Upper lobe of left lung (tissue), 6 donors: ENCODE data around the gene NHERF2. TPM values are rescaled to one million over a fixed set of nuclear protein-coding genes. Genes with fewer than 3 reads are reported as not detected.
A peak's percentile ranks its signal among the peaks of the same experiment; 100 is the strongest.

Experiments used
- ATAC-seq, 2 donors: fragments of 200-7000 bp; cut with Tn5 transposase; one replicate each; pipeline ENCODE4 v1.9.1; 2022; ENCODE audit warnings: mild to moderate bottlenecking in 2 of 2, moderate library complexity in 2 of 2; ENCODE audit not compliant: low FRiP score in 2 of 2
- DNase-seq, 2 donors: peaks; one replicate each; pipeline ENCODE4 v3.0.0-alpha.2; 2019 to 2020
- H3K27ac ChIP-seq, 4 donors: fragments of 200-600 bp; sonication (generic); one replicate each; pipeline ENCODE4 v1.5.1; 2016 to 2019
- H3K27me3 ChIP-seq, 4 donors: fragments of 200-600 bp; sonication (generic); one replicate each; pipeline ENCODE4 v1.5.1; 2017 to 2019
- H3K36me3 ChIP-seq, 4 donors: fragments of 200-600 bp; sonication (generic); one replicate each; pipeline ENCODE4 v1.5.1; 2016 to 2019
- H3K4me1 ChIP-seq, 4 donors: fragments of 200-600 bp; sonication (generic); one replicate each; pipeline ENCODE4 v1.5.1; 2018 to 2019
- H3K4me3 ChIP-seq, 4 donors: fragments of 200-600 bp; sonication (generic); one replicate each; pipeline ENCODE4 v1.5.1; 2017 to 2019; ENCODE audit warnings: mild to moderate bottlenecking in 2 of 4, moderate library complexity in 1 of 4
- H3K9me3 ChIP-seq, 4 donors: fragments of 200-600 bp; sonication (generic); one replicate each; pipeline ENCODE4 v1.5.1; 2018 to 2019
- EP300 ChIP-seq, 4 donors: sonication (generic); formaldehyde crosslinking; IDR thresholded peaks; one replicate each; pipeline ENCODE4 v1.5.1; 2017; ENCODE audit warnings: antibody characterized with exemption in 4 of 4, control low read depth in 2 of 4
- POLR2A ChIP-seq, 4 donors: fragments of 450-650 bp; IDR thresholded peaks; one replicate each; pipeline ENCODE4 v1.5.1; 2016 to 2017; ENCODE audit warnings: antibody characterized with exemption in 4 of 4, mild to moderate bottlenecking in 2 of 4
- POLR2AphosphoS5 ChIP-seq, 2 donors: sonication (generic); formaldehyde crosslinking; IDR thresholded peaks; one replicate each; pipeline ENCODE4 v1.5.1; 2017; ENCODE audit warnings: antibody characterized with exemption in 2 of 2
- WGBS, 2 donors: methylation state at CpG; one replicate each; pipeline ENCODE4 v1.1.5; 2017 to 2018; 5-methylcytosine and 5-hydroxymethylcytosine counted together
- total RNA-seq, 6 donors: library from RNA; depleted of rRNA in 4 of 6; stranded (reverse); fragments of >200 nt in 4 of 6; gene quantifications; one replicate each; pipeline versions ENCODE4 v1.1.0 to v1.2.1, GENCODE V29; 2016 to 2021
- TF ChIP-seq, protein P1 (sequence below), 6 experiments: fragments of 450-650 bp in 4 of 6; fragments of 200-600 bp in 2 of 6; sonication (generic) in 2 of 6; IDR thresholded peaks; one replicate each; pipeline ENCODE4 v1.5.1; 2016 to 2019; ENCODE audit warnings: antibody characterized with exemption in 6 of 6
- donor health status: DM: no; HTN: no; CAD: no; lungs with moderate emphysema.
- donor health status: DM: no; HTN: yes; CAD: no; lungs with severe emphysema.

NHERF2 gene
- total RNA-seq, 6 donors from 2014 or later: 131 to 604 (median 283) TPM

DNA sequence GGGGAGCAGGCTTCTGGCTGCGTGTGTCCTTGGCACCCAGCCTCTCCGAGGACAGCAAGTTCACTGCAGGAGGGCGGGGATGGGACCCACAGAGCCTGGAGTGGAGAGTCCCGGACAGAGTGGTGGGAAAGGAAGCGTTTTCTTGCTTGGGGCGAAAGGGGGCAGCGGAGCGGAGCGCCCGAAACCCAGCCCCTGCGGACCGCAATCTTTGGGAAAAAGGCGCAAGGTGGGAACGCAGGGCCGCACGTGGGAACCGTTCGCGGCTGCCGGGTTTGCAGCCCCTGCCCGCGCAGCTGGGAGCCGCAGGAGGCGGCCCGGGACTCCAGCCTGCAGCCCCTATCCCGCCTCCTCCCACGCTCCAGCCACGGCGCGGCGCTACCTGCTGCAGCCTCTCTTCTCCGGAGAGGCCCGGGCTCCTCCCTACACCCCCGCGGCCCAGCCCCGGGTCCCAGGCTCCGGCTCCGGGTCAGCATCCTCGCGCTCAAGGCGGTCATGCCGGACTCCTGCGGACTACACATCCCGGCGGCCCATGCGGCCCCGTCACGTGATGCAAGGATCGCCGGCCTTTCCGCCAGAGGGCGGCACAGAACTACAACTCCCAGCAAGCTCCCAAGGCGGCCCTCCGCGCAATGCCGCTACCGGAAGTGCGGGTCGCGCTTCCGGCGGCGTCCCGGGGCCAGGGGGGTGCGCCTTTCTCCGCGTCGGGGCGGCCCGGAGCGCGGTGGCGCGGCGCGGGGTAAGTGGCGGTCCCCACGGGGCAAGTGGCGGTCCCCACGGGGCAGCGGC lies 20.8 kb downstream of the NHERF2 start, which contains the start of the genes NTHL1 and TSC2:
NTHL1 (minus strand) TSS at position 505 of the 786 bp plus-strand sequence; CDS start at position 494, 11 bp downstream.
TSC2 (plus strand) TSS at position 656 of the 786 bp plus-strand sequence. CDS start 631 bp downstream, outside the sequence.
- peak; percentile 94 to 99 for ATAC-seq
- Histone ChIP-seq H3K27ac (peak within 1 kb of the TSS; percentile 73 to 97 (median 86)), H3K27me3 (no peaks in the 10 kb centered on the region), H3K9me3 (no peaks in the 10 kb centered on the region), H3K4me3 (peak within 1 kb of the TSS; percentile 63 to 98 (median 94)), H3K4me1 (peaks cover 54 to 63% (median 55%) of the 10 kb centered on the region in 4 donors), H3K36me3 (peaks cover 5 to 23% (median 13%) of the 10 kb centered on the region in 4 donors)
- peak; percentile 98 to 99 for DNase-seq
- 1 to 3% methylated on average over 18 to 69 of the region's 81 CpGs for WGBS, 2 donors
- TF ChIP-seq, protein P1, sequence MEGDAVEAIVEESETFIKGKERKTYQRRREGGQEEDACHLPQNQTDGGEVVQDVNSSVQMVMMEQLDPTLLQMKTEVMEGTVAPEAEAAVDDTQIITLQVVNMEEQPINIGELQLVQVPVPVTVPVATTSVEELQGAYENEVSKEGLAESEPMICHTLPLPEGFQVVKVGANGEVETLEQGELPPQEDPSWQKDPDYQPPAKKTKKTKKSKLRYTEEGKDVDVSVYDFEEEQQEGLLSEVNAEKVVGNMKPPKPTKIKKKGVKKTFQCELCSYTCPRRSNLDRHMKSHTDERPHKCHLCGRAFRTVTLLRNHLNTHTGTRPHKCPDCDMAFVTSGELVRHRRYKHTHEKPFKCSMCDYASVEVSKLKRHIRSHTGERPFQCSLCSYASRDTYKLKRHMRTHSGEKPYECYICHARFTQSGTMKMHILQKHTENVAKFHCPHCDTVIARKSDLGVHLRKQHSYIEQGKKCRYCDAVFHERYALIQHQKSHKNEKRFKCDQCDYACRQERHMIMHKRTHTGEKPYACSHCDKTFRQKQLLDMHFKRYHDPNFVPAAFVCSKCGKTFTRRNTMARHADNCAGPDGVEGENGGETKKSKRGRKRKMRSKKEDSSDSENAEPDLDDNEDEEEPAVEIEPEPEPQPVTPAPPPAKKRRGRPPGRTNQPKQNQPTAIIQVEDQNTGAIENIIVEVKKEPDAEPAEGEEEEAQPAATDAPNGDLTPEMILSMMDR (IDR thresholded peaks at IDR 0.05): peak; percentile 23 to 86 (median 83)
- peak in 1 of 4 donors; percentile 70 for TF ChIP-seq POLR2A (IDR thresholded peaks at IDR 0.05)
- TF ChIP-seq EP300 (IDR thresholded peaks at IDR 0.05): no peak
- TF ChIP-seq POLR2AphosphoS5 (IDR thresholded peaks at IDR 0.05): peak; percentile 82 to 90

DNA sequence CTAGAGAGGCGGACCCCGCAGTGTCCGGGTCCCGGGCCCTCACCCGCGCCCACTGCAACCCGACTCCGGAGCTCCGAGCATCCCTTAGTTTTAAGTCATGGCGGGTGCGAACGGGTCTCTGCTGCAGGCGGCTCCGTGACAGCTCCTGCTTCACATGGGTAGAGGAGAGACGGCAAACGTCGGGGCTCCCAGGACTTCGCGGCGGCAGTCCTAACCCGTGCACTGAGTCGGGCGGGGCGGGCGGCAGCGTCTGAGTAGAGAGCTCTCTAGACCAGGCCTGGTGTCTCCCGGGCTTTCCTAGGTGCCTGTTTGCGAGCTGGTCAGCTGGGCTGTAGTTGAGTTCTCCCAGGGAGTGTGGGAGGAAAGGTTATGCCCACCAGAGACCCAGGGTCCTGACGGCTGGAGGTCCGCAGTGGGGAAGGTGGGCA lies 21.4 kb downstream of the NHERF2 start:
- Histone ChIP-seq H3K4me1 (peaks cover 49 to 58% (median 50%) of the 10 kb centered on the region in 4 donors), H3K9me3 (no peaks in the 10 kb centered on the region), H3K27ac (peak overlapping the region; percentile 73 to 97 (median 86)), H3K4me3 (peak overlapping the region; percentile 63 to 98 (median 94)), H3K36me3 (peaks cover 5 to 29% (median 16%) of the 10 kb centered on the region in 4 donors), H3K27me3 (no peaks in the 10 kb centered on the region)
- no peak for DNase-seq
- 1 to 7% methylated on average over 2 to 27 of the region's 30 CpGs for WGBS, 2 donors
- ATAC-seq: peak in 1 of 2 donors; percentile 31
- TF ChIP-seq POLR2AphosphoS5 (IDR thresholded peaks at IDR 0.05) (no peak), EP300 (IDR thresholded peaks at IDR 0.05) (no peak), POLR2A (IDR thresholded peaks at IDR 0.05) (no peak)
- TF ChIP-seq, protein P1 (IDR thresholded peaks at IDR 0.05): no peak

GRCh38 chr16:2053211-2053610 lies 26.5 kb downstream of the NHERF2 start:
- TF ChIP-seq, protein P1 (IDR thresholded peaks at IDR 0.05): no peak
- TF ChIP-seq POLR2AphosphoS5 (IDR thresholded peaks at IDR 0.05): no peak
- no peak for TF ChIP-seq EP300 (IDR thresholded peaks at IDR 0.05)
- TF ChIP-seq POLR2A (IDR thresholded peaks at IDR 0.05): no peak
- 92 to 97% methylated on average over 15 to 21 of the region's 21 CpGs for WGBS, 2 donors
- H3K27ac ChIP-seq: no peak overlapping the region
- H3K27me3 ChIP-seq: no peaks in the 10 kb centered on the region
- peaks cover 13 to 72% (median 48%) of the 10 kb centered on the region in 4 donors for H3K36me3 ChIP-seq
- H3K4me1 ChIP-seq: peaks cover 7 to 13% (median 9%) of the 10 kb centered on the region in 4 donors
- DNase-seq (peak in 1 of 2 donors; percentile 59), ATAC-seq (no peak)
- no peaks in the 10 kb centered on the region for H3K9me3 ChIP-seq
- H3K4me3 ChIP-seq: no peak overlapping the region

- peak in 1 of 2 donors; percentile 18 for ATAC-seq
- Histone ChIP-seq H3K27me3 (no peaks in the 10 kb centered on the region), H3K4me1 (peaks cover 1 to 6% (median 2%) of the 10 kb centered on the region in 4 donors), H3K9me3 (no peaks in the 10 kb centered on the region), H3K36me3 (peaks cover 13 to 78% (median 54%) of the 10 kb centered on the region in 4 donors), H3K4me3 (no peak overlapping the region), H3K27ac (no peak overlapping the region)
- TF ChIP-seq, protein P1 (IDR thresholded peaks at IDR 0.05): no peak
- TF ChIP-seq EP300 (IDR thresholded peaks at IDR 0.05): no peak
- no peak for TF ChIP-seq POLR2A (IDR thresholded peaks at IDR 0.05)
- no peak for TF ChIP-seq POLR2AphosphoS5 (IDR thresholded peaks at IDR 0.05)
- 97 to 99% methylated on average over 6 to 17 of the region's 17 CpGs for WGBS, 2 donors
- peak in 1 of 2 donors; percentile 65 for DNase-seq
These were observed 27.2 kb downstream of the NHERF2 start for GRCh38 chr16:2053897-2054296.
